Measurements from ENCODE around the gene MAP4K4.

The MAP4K4 gene

GRCh38 chr2:101692766-101693165 lies 4.7 kb upstream of the MAP4K4 start:
- no peak for DNase-seq (ENCODE audit: low read depth, low spot score)

GRCh38 chr2:101693991-101694588 lies 3.4 kb upstream of the MAP4K4 start:
- no peak for DNase-seq (ENCODE audit: low read depth, low spot score)

- peak; percentile 23 for DNase-seq (ENCODE audit: low read depth, low spot score)
These were observed 1.0 kb upstream of the MAP4K4 start for GRCh38 chr2:101696272-101697123.

- DNase-seq (ENCODE audit: low read depth, low spot score), result no peak
These were observed 722 bp downstream of the MAP4K4 start for GRCh38 chr2:101698014-101698843.

GRCh38 chr2:101698844-101699754 lies 1.6 kb downstream of the MAP4K4 start:
- no peak for DNase-seq (ENCODE audit: low read depth, low spot score)

GRCh38 chr2:101699755-101700461 lies 2.4 kb downstream of the MAP4K4 start:
- DNase-seq (ENCODE audit: low read depth, low spot score), result no peak

- no peak for DNase-seq (ENCODE audit: low read depth, low spot score)
These were observed 6.5 kb downstream of the MAP4K4 start for GRCh38 chr2:101704046-101704466.

- DNase-seq (ENCODE audit: low read depth, low spot score), result no peak
These were observed 7.5 kb downstream of the MAP4K4 start for GRCh38 chr2:101704816-101705578.

GRCh38 chr2:101706121-101706818 lies 8.8 kb downstream of the MAP4K4 start:
- no peak for DNase-seq (ENCODE audit: low read depth, low spot score)

GRCh38 chr2:101706819-101707177 lies 9.3 kb downstream of the MAP4K4 start:
- DNase-seq (ENCODE audit: low read depth, low spot score), result no peak

GRCh38 chr2:101710036-101710435 lies 12.5 kb downstream of the MAP4K4 start:
- DNase-seq (ENCODE audit: low read depth, low spot score), result no peak

GRCh38 chr2:101710471-101711318 lies 13.2 kb downstream of the MAP4K4 start:
- DNase-seq (ENCODE audit: low read depth, low spot score), result no peak

- no peak for DNase-seq (ENCODE audit: low read depth, low spot score)
These were observed 16.6 kb downstream of the MAP4K4 start for GRCh38 chr2:101714118-101714517.

- DNase-seq (ENCODE audit: low read depth, low spot score), result no peak
These were observed 19.8 kb downstream of the MAP4K4 start for GRCh38 chr2:101717071-101717845.

- DNase-seq (ENCODE audit: low read depth, low spot score), result no peak
These were observed 21.0 kb downstream of the MAP4K4 start for GRCh38 chr2:101718479-101718878.

- DNase-seq (ENCODE audit: low read depth, low spot score), result no peak
These were observed 21.6 kb downstream of the MAP4K4 start for GRCh38 chr2:101718993-101719571.

GRCh38 chr2:101720732-101721131 lies 23.2 kb downstream of the MAP4K4 start:
- DNase-seq (ENCODE audit: low read depth, low spot score), result no peak
